ENCODE results near the gene GINS1.

GINS1 gene

DNA sequence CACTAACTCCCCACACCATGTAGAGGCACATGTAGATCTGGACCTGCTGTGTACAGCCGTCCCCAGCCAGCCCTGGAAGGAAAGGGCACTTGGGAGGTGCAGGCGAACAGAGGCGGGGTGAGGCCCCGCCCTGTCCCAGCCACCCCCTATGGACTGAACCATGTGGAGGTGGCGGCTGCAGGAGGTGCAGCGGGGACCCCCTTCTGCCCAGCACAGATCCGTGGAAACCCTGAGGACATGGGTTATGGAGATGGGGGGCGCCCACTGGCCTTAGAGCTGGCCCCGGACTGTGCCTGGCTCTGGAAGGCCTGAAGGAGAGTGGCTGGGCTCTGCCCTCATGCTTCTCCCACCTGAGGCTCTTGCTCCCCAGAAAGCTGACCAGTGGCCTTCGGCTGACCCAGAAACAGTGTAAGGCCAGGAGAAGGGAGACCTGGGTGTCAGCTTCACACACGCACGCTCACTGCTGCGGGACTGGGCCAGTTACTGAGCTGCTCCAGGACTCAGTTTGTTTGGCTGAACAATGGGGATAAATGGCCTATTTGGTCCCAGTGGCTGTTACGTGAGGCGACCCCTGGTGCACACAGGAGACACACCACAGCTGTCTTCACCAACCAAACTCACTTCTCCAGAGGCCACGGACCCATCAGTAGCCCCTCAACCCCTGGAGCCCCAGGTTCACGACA, 87.2 kb downstream of the GINS1 start:
- no peak for DNase-seq (ENCODE audit: low spot score)

DNA sequence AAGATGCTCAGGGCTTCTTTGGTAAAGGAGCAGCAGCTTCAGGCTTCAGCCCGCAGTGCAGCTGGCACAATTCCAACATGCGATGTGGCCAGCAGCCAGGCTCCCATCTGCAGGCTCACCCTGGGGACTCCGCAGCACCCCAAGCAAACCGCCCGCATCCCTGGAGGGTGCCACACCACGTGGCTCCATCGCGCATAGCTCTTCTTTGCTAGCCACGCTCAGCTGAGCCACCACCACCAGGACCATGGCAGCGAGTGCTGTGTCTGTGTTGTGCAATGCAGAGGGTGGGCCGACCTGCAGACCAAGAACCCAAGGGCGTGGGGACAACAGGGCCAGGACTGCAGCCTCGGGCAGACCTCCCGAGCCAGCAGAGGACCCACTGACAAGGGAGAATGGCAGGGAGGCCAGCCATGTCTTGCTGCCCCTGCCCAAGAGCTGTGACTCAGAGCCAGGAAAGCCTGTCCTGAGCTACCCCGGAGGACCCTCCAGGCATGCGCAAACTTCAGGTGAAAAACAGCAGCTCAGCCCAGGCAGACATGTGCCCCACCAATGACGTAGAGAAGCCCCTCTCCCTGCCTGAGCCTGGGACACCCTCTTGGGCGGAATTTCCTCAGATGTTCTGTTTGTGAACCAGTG, 87.8 kb downstream of the GINS1 start:
- no peak for DNase-seq (ENCODE audit: low spot score)

DNA sequence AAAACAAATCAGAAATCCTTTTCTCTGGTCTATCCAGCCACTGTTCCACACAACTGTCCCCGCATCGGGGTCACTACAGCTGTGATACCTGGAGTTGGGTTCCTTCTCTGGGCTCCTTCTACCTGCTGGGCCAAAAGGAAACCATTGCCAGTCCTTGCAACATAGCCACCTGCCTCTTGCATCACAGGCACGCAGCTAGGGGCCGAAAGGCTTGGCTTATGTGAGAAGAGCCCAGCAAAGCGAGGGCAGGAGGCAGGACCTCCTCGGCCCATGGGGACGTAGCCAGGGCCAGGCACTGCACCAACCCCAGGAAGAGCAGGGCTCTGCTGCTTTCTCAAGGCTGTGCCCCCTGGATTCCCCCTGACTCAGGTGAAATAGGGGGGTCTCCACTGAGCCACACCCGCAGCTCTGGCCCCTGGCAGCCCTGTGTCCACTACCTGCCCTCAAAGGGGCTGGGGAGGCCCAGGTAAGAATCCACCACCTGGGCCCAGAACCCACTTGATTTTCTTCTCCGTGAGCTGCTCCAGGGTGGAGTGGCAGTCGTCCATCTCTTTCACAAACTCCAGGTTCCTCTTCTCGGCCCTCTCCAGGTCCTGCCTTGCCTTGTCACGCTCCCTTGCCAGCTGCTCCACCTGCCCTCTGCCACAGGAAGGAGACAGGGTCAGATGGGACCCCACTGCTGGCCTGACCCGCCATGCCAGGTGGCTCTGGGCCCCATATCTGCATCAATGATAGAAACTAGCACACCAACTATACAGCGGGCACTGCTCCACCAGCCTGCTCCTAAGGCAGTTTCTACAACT, 88.9 kb downstream of the GINS1 start:
- no peak for DNase-seq (ENCODE audit: low spot score)

DNA sequence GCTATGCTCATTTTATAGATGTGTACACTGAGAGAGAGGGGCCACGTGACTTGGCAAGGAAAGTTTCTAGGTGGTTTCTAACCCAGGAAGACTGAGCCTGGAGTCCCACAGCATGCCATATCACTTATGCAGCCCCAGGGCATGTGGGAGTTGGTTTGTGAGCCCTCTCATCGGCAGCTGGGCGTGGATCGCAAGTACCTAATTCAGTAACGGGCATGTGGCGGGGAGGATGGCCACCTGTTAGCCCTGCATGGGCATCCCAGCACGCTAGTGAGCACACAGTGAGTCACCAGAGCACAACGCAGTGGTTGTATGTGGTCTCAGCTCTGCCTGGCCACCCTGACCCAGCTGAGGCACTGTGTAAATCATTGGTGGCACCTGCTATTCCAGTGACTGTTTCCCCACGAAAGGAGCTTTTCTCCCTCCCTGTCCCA, 89.5 kb downstream of the GINS1 start:
- no peak for DNase-seq (ENCODE audit: low spot score)

DNA sequence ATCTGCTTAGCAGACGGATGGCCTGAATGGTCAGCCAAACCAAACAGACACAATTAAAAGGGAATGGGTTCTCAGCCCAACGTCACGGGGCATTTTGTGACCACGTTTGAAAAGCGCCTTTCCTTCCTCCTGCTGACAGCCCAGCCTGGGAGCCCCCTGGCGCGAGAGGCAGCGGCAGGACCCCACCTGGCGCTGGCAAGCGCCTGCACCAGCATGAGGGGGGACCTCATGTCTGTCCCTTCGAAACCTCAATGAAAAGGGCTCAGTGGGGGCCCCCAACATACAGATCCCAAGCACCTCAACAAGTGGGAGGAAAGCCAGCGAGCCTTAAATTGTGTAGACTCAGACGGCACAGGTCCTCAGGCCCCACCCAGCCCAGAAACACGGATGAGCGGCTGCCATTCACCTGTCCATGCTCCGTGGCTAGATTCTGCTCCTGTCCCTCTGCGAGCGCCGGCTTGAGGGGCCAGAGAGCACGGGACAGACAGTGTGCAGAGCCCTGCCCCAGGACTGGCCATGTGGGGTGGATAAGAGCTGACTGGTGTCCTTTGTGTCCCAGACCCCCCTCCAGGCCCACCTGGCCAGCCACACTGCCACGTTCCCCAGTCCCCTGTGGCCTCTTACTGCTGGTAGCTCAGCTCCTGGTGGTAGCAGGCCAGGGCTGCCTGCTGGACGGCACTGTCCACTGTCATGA, 90.3 kb downstream of the GINS1 start:
- DNase-seq (ENCODE audit: low spot score), result no peak

Measured in putamen (tissue), 1 donor.